Glomerular visceral epithelial cell (primary cell): Measurements from ENCODE around the gene FCSK.

Experiments
- DNase-seq: peaks from one replicate; pipeline ENCODE4 v3.0.0-alpha.2; 2016; ENCODE audit errors: extremely low spot score

FCSK gene

DNA sequence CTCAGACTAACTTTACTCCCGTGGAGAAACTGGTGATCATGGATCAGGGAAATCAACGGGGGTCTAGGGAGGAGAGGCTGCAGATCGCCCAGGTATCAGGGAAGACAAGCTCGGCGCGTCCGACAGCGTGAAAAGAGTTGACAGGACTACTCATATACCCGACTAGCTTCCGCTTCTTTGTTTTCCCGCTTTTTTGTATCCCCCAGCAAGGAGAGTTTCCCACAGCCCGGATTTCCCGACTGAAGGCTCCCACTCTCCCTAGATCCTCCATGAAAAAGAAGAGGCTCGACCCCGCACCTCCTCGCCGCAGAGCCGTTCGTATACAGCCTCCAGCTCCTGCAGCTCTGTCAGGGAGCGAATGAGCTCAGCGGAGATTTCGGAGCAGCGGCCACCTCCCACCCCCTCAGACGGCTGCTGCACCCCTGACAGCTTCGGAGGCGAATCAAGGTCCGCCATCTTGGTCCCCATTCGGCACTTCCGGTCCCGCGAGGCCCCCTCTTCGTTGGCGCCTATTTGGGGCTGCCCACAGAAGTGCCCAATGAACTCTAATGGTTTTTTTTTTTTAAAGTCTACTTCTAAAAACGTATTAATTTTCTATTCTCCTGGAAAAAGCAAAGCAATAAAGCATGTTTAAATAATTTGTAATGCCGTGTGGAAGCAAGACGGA lies 68.8 kb downstream of the FCSK start, which contains the start of gene COG4:
TSS of gene COG4 (minus strand) at position 479 of the 667 bp plus-strand sequence. CDS start at position 468, 11 bp downstream.
- peak; percentile 82 for DNase-seq

DNA sequence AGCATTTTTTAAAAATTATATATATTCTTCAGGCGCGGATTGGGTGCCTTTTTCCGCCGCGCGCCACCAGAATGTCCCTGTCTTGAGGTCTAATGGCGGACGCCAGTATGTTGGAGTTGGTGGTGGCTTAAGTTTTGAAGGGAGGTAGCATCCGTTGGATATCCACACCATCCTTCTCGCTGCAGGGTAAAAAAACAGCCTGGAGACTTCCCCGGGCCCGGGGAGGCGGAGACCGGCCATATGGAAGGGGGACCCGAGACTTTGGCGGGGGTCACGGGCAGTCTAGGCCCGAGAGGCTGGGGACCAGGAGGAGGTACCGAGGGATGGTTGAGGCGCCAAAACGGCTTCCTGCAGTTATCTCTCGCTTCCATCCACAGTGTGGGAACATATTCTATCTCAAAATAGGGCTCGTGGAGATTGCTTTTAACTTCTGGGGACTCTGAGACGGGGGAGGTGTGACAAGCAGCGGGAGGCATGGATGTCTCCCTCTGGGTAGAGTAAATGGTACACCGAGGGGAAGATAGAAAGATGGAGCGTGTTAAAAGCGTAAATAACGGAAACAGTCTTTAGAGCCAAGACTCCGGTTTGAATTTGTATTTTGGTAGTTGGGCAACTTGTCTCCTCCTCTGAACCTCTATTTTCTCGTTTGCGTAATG lies 69.5 kb downstream of the FCSK start, which contains the start of gene SF3B3:
TSS of gene SF3B3 (plus strand) at position 74 of the 656 bp plus-strand sequence. CDS start 2,841 bp downstream, outside the sequence.
- DNase-seq, result no peak

DNA sequence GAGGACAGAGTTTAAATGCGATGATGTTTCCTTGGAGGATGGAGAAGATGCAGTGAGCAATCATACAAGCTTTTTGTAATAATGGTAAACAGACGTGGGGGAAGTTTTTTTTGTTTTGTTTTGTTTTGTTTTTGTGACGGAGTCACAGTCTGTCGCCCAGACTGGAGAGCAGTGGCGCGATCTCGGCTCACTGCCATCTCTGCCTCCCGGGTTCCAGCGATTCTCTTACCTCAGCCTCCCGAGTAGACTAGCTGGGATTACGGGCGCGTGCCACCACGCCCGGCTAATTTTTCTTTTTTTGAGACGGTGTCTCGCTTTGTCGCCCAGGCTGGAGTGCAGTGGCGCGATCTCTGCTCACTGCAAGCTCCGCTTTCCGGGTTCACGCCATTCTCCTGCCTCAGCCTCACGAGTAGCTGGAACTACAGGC lies 70.0 kb downstream of the FCSK start:
- peak; percentile 15 for DNase-seq

DNA sequence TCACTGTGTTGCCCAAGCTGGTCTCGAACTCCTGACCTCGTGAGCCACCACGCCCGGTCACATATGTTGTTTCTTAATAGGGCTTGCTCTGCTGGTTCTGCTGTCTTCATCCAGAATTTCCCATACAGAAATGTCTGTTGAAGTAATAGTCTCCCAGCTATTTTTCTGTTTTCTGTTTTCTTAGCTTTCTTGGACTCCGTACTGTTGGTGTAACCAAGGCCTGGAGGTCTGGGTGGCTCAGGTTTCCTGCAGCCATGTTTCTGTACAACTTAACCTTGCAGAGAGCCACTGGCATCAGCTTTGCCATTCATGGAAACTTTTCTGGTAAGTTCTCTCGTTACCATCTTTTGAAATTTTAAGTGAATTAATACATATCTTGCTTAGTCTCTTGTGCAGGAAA lies 72.0 kb downstream of the FCSK start:
- no peak for DNase-seq

DNA sequence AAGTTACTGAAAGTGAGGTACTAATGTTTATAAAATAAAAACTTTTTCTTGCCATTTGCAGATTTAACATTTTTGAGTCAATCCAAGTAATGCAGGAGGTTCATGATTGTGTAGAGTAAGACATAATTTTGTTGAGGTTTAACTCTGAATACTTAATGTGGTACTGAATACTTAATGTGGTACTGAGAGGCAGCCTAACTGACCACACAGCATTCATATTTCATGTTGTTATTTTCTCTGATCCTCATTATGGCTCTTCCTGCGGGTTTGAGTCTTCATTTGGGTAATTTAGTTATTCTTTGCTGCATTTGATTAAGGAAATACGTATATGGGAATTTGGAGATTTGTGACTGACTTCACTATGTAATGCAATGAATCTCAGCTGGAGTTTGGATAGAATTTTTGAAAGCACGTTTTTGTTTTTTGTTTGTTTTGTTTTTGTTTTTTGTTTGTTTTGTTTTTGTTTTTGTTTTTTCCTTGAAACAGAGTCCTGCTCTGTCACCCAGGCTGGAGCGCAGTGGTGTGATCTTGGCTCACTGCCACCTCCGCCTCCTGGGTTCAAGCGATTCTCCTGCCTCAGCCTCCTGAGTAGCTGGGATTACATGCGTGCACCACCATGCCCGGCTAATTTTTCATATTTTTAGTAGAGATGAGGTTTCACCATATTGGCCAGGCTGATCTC lies 73.1 kb downstream of the FCSK start:
- no peak for DNase-seq

DNA sequence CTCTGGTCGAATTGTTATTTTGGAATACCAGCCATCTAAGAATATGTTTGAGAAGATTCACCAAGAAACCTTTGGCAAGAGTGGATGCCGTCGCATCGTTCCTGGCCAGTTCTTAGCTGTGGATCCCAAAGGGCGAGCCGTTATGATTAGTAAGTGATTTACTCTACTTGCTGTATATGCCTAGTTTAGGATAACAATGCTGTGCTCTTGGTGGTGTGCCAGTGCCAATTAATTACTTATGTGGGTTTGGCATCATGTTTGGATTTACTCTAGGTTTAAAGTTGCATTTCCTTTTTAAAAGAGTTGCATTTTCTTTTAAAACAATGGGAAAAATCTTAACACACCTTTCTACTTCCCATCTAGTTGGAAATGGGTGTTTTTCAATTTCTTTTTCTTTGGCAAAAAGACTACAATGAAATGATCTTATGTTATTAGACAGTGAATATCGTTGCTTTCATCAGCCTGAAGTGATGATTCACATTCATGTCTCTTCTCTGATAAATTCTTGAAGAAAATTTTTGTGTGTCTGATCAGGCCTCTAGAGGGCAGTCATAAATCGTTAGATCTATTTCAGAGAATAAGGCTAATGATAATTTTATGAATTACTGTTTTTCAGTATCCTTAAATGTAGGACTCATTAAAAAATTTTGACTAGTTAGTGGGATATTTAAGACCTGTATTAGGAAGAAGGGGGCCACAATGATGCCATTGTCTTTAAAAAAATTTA lies 74.8 kb downstream of the FCSK start:
- peak; percentile 41 for DNase-seq
